ENCODE measurements around the gene RND2. TPM values are rescaled to one million over a fixed set of nuclear protein-coding genes. Genes with fewer than 3 reads are reported as not detected.
"Not testable (repeated sequence)": the region's sequence is repeated elsewhere in the genome, so short reads cannot be mapped to it uniquely, and the experiment has no call there.

Gene RND2
- total RNA-seq, 1 donor from 2014 or later, result 0.20 TPM

DNA sequence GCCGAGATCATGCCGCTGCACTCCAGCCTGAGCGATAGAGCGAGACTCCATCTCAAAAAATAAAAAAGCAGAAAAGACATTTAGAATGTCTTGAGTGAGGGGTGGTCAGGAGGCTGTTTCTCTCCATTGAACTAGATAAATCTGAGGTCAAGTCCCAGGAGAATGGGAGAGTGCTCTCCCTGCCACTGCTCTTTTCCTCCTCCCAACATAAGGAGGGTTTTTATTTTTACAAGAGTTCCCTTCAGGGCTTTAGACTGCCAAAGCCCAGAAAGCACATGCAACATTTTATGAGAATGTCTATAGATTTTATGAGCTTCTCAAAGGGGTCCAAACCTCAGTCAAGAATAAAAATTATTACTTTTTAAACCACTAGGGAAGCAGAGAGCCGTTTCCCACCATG lies 1.6 kb downstream of the RND2 start:
- no peak for DNase-seq (ENCODE audit: low read depth in 2 of 2)

DNA sequence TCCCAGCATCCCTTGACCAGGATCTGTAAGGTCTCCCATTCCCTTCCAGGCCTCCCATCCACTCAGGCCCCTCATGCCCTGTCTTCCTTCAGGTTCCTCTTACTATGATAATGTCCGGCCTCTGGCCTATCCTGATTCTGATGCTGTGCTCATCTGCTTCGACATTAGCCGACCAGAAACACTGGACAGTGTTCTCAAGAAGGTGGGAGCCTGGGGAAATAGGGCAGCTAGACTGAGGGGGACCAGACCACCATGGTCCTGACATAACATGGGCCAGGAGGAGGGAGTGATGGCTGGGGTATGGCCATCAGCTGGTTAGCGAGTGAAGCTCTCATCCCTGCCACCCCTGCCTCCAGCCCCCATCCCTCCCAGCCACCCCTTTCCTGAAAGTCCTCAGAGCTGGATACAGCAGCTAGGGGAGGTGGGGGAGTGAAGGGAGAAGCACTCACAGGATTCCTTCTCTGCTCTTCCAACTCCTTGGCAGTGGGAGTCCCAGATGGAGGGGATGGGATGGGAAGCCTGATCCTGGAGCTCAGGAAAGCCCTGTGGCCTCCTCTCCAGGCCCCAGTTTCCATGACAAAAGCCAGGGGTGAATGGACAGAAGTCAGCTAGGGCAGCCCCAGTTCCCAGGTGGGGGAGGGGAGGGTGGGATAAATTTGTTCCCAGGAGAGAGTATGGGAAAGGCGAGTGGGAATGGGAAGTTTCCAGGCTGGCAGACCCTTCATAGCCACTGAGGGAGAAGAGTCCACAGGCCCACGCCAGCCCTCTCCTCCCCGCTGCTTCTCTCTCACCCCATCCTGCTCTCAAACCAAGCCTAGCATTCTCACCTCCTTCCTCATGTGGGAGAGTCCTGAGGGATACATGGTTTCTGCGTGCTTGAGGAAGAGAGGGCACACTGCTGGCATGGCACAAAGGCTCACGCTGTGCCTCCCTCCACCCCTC lies 2.3 kb downstream of the RND2 start:
- DNase-seq (ENCODE audit: low read depth in 2 of 2), result no peak

DNA sequence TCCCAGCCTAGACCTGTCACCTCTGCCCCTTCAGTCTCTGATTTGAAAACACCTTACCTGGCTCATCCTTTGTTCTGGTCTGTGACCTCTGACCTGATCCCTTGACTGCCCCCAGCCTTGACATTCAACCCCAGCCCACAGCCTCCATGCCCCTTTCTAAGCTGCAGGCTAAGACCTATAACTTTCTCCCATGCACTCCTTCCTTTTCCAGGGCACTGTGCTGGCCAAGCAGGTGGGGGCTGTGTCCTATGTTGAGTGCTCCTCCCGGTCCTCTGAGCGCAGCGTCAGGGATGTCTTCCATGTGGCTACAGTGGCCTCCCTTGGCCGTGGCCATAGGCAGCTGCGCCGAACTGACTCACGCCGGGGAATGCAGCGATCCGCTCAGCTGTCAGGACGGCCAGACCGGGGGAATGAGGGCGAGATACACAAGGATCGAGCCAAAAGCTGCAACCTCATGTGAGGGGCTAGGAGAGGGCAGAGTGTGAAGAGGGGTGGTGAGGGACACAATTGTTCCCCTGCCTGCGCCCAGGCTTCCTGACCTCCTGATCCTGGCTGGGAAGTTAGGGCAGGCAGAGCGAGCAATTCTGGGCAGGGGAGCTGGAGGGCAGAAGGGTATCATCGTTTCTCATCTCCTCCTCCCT lies 3.3 kb downstream of the RND2 start:
- no peak for DNase-seq (ENCODE audit: low read depth in 2 of 2)

DNA sequence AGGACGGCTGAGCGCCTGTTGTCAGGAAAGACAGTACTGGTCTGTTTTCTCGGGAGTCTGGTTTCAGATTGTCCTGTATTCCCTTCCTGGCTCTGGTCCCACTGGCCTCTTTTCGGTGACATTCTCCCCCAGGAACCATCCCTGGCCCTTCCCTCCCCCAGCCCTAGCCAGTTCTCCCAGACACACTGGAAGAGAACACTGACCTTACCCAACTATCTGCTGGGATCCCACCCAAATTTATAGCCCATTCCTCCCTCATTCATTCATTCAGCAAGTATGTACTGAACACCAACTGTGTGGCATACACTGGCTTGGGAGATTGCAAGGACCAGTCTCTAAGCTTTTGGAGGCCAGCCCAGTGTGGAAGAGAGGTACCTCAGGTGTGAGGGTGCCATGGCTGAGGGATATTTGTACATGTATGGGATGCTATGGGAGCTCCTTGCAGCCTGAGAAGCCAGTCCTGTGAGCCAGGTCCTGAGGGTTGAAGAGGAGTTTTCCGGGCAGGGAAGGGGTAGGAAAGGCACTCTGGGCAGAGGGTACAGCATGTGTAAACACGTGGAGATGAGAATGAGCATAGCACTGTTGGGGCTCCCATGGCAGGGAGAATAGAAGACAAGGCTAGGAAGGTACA lies 5.2 kb downstream of the RND2 start:
- no peak for DNase-seq (ENCODE audit: low read depth in 2 of 2)

DNA sequence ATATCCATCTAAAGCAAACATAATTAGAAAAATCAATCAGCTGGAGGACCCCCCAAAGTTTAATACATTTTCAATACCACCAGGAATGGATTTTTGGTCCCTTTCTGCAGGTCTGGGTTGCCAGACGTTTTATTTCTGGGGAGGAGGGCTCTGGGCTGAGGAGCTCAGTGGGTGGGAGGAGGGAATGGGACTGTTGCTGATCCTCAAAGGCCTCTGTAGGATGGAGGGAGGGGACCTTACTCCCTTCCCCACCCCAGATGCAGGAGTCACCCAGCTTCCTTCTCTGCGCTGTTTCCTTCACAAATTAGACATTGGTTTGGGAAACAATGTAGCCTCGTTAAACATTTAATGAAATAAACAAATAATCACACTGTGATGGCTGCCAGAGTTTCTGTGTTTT lies 6.6 kb downstream of the RND2 start:
- DNase-seq (ENCODE audit: low read depth in 2 of 2), result no peak

DNA sequence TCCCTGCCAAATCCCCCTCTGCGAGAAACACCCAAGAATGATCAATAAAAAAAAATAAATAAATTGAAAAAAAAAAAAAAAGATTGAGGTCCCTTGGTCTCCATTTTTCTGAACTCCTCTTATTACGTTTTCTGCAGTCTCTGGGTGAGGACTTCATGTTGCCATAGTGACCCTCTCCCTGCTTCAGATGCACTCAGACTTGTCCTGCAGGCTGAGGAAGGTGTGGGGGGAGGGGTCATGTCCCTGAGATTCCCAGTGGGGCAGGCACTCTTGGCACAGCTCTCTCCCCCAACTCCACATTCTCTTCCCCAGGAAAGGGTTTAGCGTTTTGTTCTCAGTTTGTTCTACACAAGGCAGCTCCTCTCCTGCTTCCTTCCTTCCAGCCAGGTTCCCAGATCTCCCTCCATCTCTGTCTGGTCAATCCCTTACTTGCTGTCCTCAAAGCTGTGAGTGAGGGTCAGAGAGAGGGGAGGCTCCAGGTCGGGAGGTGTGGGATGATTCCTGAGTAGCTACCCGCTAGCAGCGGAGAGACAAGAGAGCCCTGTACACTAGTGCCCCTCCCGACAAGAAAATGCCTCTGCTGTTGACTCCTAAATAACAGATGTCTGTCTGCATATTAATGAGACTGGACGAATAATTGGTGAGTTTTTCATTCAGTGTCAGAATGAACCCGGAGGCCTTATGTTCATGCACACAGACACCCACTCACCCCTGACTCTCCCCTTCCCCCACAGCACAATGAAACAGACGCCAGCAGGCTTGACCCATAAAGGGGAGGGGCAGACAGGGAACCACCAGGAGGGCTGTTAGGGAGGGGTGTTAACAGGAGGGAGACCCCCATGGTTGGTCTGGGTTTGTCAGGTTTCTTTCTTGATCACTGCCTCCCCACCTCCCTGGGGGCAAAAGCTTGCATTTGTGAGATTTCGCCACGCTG lies 9.2 kb downstream of the RND2 start:
- no peak for DNase-seq (ENCODE audit: low read depth in 2 of 2)

DNA sequence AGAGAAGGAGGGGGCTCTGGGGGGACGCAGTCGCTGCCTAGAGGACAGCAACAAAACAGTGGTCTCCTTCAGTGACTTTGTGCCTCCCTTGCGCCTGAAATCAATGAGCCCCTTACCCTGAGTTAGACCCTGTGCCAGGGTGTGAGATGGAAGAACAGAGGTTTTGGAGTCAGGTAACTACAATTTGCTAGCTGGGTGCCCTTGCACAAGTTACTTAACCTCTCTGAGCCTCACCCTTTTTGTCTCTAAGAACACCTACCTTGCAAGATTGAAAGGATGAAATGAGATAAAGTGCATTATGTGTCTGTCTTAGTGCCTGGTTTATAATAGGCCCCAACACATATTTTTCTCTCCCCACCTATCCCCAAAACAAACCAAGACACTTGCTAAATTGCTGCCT lies 9.9 kb downstream of the RND2 start:
- DNase-seq (ENCODE audit: low read depth in 2 of 2), result no peak

DNA sequence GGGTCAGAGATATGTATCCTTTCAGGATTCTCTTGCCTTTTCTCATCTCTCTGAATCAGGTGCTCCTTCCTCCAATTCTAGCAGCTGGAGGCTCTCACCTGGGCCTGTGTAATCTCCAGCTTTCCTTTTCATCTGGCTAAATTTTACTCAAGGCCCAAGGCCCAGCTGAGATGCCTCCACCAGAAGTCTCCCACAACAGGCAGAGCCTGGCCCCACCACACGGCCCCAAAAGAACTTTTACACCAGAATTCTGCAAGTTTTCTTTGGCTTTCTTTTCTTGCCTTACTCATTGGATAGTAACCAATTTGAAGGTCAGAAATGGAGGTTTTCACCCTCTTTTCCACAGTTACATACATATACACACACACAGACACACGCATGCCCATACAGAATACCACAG lies 14.6 kb downstream of the RND2 start:
- DNase-seq (ENCODE audit: low read depth in 2 of 2), result no peak

DNA sequence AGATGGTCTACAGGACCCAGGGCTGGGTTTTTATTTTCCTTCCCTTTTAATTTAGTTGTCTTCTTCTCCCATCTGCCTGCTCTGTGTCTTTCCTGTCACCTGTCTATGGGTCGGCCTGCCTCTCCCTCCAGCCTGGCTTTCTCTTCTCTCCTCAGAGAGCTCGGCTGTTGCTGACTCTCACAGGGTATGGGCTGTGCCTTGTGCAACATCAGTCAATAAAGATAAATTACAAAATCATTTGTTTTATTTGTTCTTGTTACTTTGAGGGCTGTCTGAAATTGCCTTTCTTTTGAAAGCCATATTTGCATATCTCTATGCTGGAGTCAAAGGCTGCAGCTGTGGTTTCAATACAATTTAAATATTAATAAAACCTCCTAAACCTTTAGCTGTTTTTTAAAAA lies 15.6 kb downstream of the RND2 start:
- no peak for DNase-seq (ENCODE audit: low read depth in 2 of 2)

DNA sequence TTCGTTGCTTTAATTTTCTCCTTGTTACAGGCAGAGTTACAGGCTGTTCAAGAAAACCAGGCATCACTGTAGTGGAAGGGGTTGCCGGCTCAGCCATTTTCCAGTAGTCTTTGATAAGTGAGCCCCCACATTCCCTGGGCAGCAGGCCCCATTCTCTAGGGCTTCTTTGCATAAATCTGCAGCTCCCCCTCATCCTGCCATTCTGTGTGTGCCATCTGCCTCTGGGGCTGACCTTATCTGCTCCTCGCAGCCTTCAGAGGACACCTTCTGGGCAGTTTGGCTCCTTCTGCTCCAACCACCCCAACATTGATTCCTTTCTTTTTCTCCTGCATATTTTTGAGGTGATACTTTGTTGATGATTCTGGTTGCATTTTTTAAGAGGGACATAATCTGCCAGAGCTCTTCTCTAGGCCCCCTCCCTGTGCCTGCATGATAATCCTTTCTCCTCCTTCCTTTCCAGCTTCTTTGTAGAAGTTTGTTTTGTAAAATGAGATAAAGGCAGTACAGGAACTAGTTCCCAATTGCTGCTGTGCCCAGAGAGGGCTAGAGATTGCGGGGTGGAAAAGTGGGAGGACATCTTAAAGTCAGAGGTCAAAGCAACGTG lies 17.1 kb downstream of the RND2 start:
- DNase-seq (ENCODE audit: low read depth in 2 of 2), result no peak

DNA sequence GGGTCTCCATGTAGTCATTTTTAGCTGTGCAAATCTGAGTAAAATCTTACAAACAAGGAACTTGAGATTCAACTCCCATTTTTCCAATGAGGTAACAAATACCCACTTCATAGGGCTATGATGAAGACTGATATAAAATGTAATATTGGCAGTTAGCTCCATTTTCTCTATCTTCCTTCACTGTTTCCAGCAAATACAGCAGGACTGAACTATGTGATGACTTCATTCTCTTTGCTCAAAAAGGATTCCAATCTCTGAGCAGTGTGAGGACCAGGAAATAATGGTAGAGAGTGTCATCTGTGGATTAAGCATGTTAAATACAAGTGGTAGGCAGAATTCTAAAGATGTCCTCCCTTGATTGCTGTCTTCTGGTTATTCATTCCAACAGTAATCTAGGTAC lies 18.3 kb downstream of the RND2 start:
- DNase-seq (ENCODE audit: low read depth in 2 of 2), result no peak

DNA sequence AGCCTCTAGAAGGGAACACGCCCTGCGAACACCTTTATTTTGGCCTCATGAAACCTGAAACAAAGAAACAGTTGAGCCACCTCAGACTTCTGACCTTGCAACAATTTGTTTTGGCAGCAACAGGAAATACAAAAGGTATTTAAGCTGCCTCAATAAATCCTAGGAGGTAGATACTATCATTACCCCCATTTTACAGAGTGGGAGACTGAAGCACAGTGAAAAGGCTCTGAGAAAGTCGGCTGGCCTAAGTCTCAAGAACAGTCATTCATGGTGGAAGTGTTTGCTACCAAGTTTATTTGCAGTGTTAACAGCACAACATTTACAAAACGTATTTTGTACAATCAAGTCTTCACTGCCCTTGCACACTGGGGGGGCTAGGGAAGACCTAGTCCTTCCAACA lies 19.0 kb downstream of the RND2 start:
- no peak for DNase-seq (ENCODE audit: low read depth in 2 of 2)

DNA sequence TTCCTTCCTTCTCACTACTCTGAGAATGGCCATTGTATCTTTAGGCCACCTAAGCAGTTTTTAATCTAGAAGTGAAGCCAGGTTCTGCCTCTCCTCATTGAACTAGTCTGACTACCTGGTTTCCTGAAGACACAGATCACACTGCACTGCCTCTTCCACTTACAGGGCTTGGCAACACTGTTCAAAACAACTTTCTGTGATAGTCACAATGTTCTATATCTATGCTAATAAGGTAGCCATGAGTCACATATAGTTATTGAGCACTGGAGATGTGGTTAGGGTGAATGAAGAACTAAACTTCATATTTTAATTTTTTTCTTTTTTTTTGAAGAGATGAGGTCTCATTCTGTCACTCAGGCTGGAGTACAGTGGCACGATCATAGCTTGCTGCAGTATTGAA lies 26.9 kb downstream of the RND2 start:
- no peak for DNase-seq (ENCODE audit: low read depth in 2 of 2)

DNA sequence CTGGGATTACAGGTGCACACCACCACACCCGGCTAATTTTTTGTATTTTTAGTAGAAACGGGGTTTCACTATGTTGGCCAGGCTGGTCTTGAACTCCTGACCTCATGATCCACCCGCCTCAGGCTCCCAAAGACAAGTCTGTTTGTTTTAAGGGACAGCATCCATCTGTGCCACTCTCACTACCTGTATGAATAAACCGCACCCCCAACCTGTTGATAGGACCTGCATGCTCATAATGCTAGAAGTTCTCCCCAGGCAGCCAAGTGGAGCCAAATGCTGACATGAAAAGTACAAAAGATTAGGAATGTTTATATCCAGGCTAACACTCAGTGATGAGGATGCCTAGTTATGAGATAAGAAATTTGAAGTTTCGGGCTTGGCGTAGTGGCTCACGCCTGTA lies 28.0 kb downstream of the RND2 start:
- DNase-seq (ENCODE audit: low read depth in 2 of 2), result not testable (repeated sequence)

DNA sequence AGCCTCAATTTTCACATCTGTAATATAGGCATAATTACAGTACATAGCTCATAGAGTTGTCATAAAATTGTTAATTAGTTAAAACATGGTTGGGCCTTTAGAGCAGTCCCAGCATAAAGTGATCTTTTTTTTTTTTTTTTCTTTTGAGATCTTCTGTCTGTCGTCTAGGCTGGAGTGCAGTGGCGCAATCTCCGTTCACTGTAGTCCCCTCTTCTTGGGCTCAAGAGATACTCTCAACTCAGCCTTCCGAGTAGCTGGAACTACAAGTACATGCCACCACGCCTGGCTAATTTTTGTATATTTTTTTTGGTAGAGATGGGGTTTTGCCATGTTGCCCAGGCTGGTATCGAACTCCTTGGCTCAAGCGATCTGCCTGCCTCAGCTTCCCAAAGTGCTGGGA lies 31.0 kb downstream of the RND2 start:
- no peak for DNase-seq (ENCODE audit: low read depth in 2 of 2)

DNA sequence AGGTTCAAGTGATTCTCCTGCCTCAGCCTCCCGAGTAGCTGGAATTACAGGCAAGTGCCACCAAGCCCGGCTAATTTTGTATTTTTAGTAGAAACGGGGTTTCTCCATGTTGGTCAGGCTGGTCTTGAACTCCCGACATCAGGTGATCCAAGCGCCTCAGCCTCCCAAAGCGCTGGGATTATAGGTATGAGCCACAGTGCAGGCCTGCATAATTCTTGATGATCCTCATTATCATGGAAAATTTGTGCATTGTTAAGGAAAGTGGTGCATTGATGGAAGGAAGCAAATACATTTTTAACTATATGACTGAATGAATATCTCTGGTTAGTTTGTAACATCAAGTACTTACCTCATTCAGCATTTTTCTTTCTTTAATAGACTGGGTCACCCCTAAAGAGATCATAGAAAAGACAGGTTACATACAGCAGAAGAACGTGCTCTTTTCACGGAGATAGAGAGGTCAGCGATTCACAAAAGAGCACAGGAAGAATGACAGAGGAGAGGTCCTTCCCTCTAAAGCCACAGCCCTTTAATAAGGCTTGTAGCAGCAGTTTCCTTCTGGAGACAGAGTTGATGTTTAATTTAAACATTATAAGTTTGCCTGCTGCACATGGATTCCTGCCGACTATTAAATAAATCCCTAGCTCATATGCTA lies 38.1 kb downstream of the RND2 start:
- no peak for DNase-seq (ENCODE audit: low read depth in 2 of 2)

DNA sequence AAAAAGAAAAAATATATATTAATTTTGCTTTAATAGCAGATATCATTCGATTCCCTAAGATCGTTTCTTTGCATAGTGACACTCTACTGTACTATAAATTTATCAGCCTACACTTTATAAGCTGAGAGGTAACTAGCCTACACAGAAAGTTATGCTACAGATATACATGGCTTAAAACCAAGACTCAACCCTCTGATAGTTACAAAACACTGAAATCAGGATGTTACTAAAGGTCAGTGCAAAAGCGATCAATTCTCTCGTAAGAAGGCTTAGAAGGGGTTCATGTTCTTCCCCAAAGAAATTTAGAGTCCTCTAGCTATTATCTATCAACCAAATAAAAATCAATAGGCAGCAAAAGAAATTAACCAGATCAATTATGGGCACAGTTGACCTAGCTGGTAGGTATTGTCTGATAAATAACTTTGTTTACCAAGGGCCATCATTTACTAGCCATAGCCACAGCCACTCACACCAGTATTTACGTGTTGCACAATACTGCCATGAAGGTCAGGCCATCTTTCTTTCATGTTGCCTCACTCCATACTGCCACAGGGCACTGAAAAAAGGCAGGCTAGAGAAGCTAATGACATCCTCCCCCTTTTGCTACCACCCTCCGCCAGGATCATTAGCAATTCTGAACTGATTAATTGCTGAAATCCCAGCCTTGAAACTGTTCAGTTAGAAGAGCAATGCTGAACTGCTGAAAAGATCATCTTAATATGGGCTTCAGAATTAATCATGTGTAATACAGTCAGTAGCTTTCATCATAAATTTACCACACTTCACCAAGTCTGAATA lies 43.7 kb downstream of the RND2 start:
- DNase-seq (ENCODE audit: low read depth in 2 of 2), result no peak

DNA sequence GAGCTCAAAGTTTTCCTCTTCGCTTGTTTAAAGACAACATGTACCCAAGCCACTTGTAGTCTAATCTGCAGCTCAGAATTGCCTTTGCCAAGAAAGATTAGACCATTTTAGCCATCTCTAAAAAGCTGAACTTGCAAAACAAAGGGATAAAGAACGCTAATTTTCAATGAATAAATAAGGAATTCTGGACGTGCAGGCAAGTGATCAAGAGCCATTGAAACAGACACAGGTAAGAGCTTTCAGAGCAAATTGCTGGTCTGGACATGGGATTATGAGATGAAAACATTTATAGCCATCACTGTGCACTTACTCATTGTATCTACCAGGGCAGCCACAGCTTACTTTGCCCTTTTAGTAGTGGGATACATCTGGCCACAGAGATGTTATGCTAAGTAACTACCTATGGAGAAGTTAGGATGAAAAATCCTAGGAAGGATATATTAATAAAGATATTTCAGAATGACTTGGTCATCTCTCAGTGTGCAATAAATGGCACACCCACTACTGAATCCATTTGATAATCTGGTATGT lies 44.4 kb downstream of the RND2 start:
- no peak for DNase-seq (ENCODE audit: low read depth in 2 of 2)

DNA sequence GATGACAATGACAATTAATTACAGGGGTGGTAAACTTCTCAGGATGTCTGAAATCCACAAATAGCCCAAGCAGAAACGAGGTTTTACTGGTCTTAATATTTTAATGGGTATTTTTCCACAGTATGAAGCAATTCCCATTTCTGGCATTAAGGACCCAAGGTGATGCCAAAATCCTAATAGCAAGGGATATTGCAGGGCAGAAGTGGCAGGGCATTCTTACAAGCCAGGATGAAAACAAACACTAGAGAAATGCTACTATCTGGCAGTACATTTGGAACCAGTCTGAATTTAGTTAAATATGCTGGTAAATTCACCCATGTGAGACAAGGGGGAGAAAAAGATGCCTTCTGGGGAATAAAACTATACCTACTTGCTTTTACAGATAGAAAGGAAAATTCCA lies 45.2 kb downstream of the RND2 start:
- DNase-seq (ENCODE audit: low read depth in 2 of 2), result no peak

DNA sequence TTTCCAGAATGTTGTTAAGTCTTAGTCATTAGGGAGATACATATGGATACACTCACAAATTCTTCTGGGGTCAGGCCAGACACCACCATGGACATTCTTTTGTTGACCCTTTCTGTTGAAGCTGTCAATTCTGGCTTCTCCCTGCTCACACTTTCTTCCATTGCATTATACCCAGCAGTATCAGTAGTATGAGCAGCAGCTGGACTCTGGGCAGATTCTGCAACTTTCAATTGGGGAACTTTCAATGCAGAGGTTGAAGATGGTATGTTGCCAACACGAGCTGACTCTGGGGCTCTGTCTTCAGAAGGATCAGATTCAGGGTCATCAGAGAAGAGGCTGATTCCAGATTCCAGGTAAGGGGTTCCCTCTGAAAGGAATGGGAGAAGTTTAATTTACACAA lies 45.8 kb downstream of the RND2 start:
- no peak for DNase-seq (ENCODE audit: low read depth in 2 of 2)
